WTC11 (cell line): ENCODE data around the gene FES. TPM values are rescaled to one million over a fixed set of nuclear protein-coding genes. Genes with fewer than 3 reads are reported as not detected.

Source experiments
- ATAC-seq: fragments of 200-7000 bp; cut with Tn5 transposase; 2 replicates; pipeline ENCODE4 v1.10.0; 2021; ENCODE audit warnings: mild to moderate bottlenecking, moderate library complexity
- CTCF ChIA-PET: fragments of 300-600 bp; sonication (Branson Sonifier 250); formaldehyde crosslinking; loops from one replicate; lab custom pipeline; 2021; ENCODE audit warnings: antibody characterized with exemption; lab: Charles Lee
- POLR2A ChIA-PET: fragments of 350-600 bp; sonication (Branson Sonifier 250); formaldehyde crosslinking; loops from one replicate; lab custom pipeline; 2021; ENCODE audit warnings: antibody characterized with exemption; lab: Charles Lee
- DNase-seq: peaks from one replicate; pipeline ENCODE4 v3.0.0; 2021; ENCODE audit warnings: low spot score
- H3K27ac Mint-ChIP-seq: 2 replicates; pipeline ENCODE4 v1.8.0; 2021; ENCODE audit warnings: mixed read lengths
- H3K27me3 Mint-ChIP-seq: 2 replicates; pipeline ENCODE4 v1.8.0; 2021; ENCODE audit warnings: low read depth, mild to moderate bottlenecking, moderate library complexity, mixed read lengths
- H3K36me3 Mint-ChIP-seq: 2 replicates; pipeline ENCODE4 v1.8.0; 2021; ENCODE audit warnings: mixed read lengths
- H3K4me1 Mint-ChIP-seq: 2 replicates; pipeline ENCODE4 v1.8.0; 2022; ENCODE audit warnings: mixed read lengths
- H3K4me3 Mint-ChIP-seq: 2 replicates; pipeline ENCODE4 v1.8.0; 2021; ENCODE audit warnings: mild to moderate bottlenecking, moderate library complexity, mixed read lengths
- H3K9me3 Mint-ChIP-seq: 2 replicates; pipeline ENCODE4 v1.8.0; 2021; ENCODE audit warnings: mixed read lengths
- ARID4B ChIP-seq: sonication (generic); formaldehyde crosslinking; IDR thresholded peaks from 2 replicates; pipeline ENCODE4 v1.8.0; 2023; ENCODE audit warnings: missing genetic modification reagents, mild to moderate bottlenecking, borderline replicate concordance
- CREB1 ChIP-seq: sonication (generic); formaldehyde crosslinking; IDR thresholded peaks from 2 replicates; pipeline ENCODE4 v1.8.0; 2023; ENCODE audit warnings: mild to moderate bottlenecking, missing genetic modification reagents
- ELF4 ChIP-seq: sonication (generic); formaldehyde crosslinking; IDR thresholded peaks from 2 replicates; pipeline ENCODE4 v1.8.1; 2022; ENCODE audit warnings: low read depth, mild to moderate bottlenecking, moderate library complexity, missing genetic modification reagents
- EMX1 ChIP-seq: fragments of 250-450 bp; sonication (Bioruptor Pico); IDR thresholded peaks from 2 replicates; pipeline ENCODE4 v1.8.0; 2021; ENCODE audit warnings: mild to moderate bottlenecking
- ESRRA ChIP-seq: sonication (generic); formaldehyde crosslinking; IDR thresholded peaks from 2 replicates; pipeline ENCODE4 v1.8.1; 2022; ENCODE audit warnings: mild to moderate bottlenecking, missing genetic modification reagents, borderline replicate concordance
- FOXP4 ChIP-seq: sonication (generic); formaldehyde crosslinking; IDR thresholded peaks from 2 replicates; pipeline ENCODE4 v1.8.0; 2022; ENCODE audit warnings: mild to moderate bottlenecking, missing genetic modification reagents
- GRHL2 ChIP-seq: fragments of 250-450 bp; sonication (Bioruptor Pico); IDR thresholded peaks from 2 replicates; pipeline ENCODE4 v1.8.0; 2022; ENCODE audit warnings: mild to moderate bottlenecking, moderate library complexity; ENCODE audit not compliant: insufficient replicate concordance, severe bottlenecking
- GTF2I ChIP-seq: fragments of 250-450 bp; sonication (Bioruptor Pico); conservative IDR thresholded peaks from 2 replicates; pipeline ENCODE4 v1.4.0; 2021; ENCODE audit warnings: mild to moderate bottlenecking
- KAT7 ChIP-seq: sonication (generic); formaldehyde crosslinking; IDR thresholded peaks from 2 replicates; pipeline ENCODE4 v1.8.1; 2023; ENCODE audit warnings: missing genetic modification reagents, mild to moderate bottlenecking, borderline replicate concordance
- MXD4 ChIP-seq: fragments of 250-450 bp; sonication (Bioruptor Pico); IDR thresholded peaks from 2 replicates; pipeline ENCODE4 v1.8.0; 2021; ENCODE audit warnings: mild to moderate bottlenecking, moderate library complexity, borderline replicate concordance
- OVOL2 ChIP-seq: fragments of 250-450 bp; sonication (Bioruptor Pico); IDR thresholded peaks from 2 replicates; pipeline ENCODE4 v1.9.0; 2021; ENCODE audit warnings: mild to moderate bottlenecking, borderline replicate concordance
- PREB ChIP-seq: sonication (generic); formaldehyde crosslinking; IDR thresholded peaks from 2 replicates; pipeline ENCODE4 v1.8.1; 2022; ENCODE audit warnings: mild to moderate bottlenecking, missing genetic modification reagents, moderate library complexity, borderline replicate concordance
- RELA ChIP-seq: sonication (generic); formaldehyde crosslinking; IDR thresholded peaks from 2 replicates; pipeline ENCODE4 v1.8.1; 2022; ENCODE audit warnings: missing genetic modification reagents, mild to moderate bottlenecking, borderline replicate concordance
- USF2 ChIP-seq: sonication (generic); formaldehyde crosslinking; IDR thresholded peaks from 2 replicates; pipeline ENCODE4 v1.8.1; 2023; ENCODE audit warnings: mild to moderate bottlenecking, missing genetic modification reagents, moderate library complexity
- ZMAT4 ChIP-seq: fragments of 250-450 bp; sonication (Bioruptor Pico); IDR thresholded peaks from 2 replicates; pipeline ENCODE4 v1.9.0; 2021; ENCODE audit warnings: mild to moderate bottlenecking
- ZNF232 ChIP-seq: sonication (generic); formaldehyde crosslinking; IDR thresholded peaks from 2 replicates; pipeline ENCODE4 v1.8.0; 2022; ENCODE audit warnings: mild to moderate bottlenecking, missing genetic modification reagents
- ZNF396 ChIP-seq: fragments of 250-450 bp; sonication (Bioruptor Pico); IDR thresholded peaks from 2 replicates; pipeline ENCODE4 v1.8.0; 2021; ENCODE audit warnings: mild to moderate bottlenecking, moderate library complexity, borderline replicate concordance
- ZNF416 ChIP-seq: fragments of 250-450 bp; sonication (Bioruptor Pico); IDR thresholded peaks from 2 replicates; pipeline ENCODE4 v1.9.0; 2021; ENCODE audit warnings: mild to moderate bottlenecking, inconsistent platforms
- ZNF423 ChIP-seq: fragments of 250-450 bp; sonication (Bioruptor Pico); IDR thresholded peaks from 2 replicates; pipeline ENCODE4 v2.1.2; 2022; ENCODE audit warnings: mild to moderate bottlenecking, moderate library complexity
- ZNF425 ChIP-seq: fragments of 250-450 bp; sonication (Bioruptor Pico); conservative IDR thresholded peaks from 2 replicates; pipeline ENCODE4 v1.9.0; 2021; ENCODE audit warnings: mild to moderate bottlenecking
- ZNF512 ChIP-seq: sonication (generic); formaldehyde crosslinking; IDR thresholded peaks from 2 replicates; pipeline ENCODE4 v1.8.1; 2022; ENCODE audit warnings: missing genetic modification reagents, borderline replicate concordance
- total RNA-seq: library from RNA; stranded (reverse); gene quantifications from 3 replicates; pipeline ENCODE4 v1.2.3, GENCODE V29; 2021
- TF ChIP-seq, protein P1 (sequence below): fragments of 250-450 bp; sonication (Bioruptor Pico); IDR thresholded peaks from 2 replicates; pipeline ENCODE4 v2.1.2; 2022; ENCODE audit warnings: mild to moderate bottlenecking, moderate library complexity

FES gene
- total RNA-seq, 1 experiment from 2014 or later, result 10.0 TPM

DNA sequence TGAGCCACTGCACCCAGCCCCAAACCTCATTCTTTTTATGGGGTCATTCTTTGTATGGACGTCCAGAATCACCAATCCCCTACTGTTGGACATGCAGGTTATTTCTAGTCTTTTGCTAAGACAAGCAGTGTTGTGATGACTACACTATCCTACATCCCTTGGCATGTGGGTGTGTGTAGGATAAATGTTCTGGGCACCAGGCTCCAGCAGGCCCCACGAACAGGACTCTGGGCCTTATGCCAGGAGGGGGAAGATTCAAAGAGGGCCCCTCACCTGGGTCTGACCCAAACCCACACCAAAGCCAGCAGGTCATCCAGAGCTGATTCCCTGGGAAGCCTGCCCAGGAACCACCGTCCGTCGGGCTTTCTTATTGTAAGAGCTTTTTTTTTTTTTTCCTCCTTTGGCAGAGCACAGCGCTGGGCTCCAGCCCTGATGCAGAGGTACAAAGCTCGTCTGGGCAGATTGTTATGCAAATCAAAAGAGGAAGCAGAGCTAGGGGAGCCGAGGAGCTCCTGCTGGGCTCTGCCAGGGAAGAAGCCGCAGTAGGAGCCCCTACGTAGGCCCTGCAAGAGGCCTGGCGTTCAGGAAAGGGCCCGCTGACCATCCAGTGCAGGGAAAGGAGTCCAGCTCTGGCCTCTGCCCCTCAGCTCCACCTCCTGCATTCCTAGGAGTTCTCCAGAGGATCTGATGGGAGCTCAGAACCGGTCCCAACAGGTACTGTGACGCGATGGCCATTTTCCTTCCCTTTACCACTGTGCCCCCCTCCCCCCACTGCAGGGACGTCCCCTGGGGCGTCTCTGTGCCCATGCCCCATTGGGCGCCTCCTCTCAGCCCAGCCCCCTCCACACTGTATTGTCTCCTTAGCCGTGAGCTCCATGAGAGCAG lies 44.9 kb upstream of the FES start:
- DNase-seq, result peak; percentile 72
- Mint-ChIP-seq H3K9me3 (no peaks in the 10 kb centered on the region), H3K4me1 (peaks cover 53% of the 10 kb centered on the region), H3K27ac (peak overlapping the region; percentile 93), H3K4me3 (peak overlapping the region; percentile 22), H3K36me3 (no peaks in the 10 kb centered on the region), H3K27me3 (no peaks in the 10 kb centered on the region)
- CTCF ChIA-PET, result interaction anchor here (0.5 to 3.3 kb wide), 18 partner anchors 13 to 194 kb away, joined by 3 to 29 read pairs (median 5); partner anchors contain the start of genes BLM, FURIN, HDDC3 and UNC45A
- peak; percentile 93 for ATAC-seq
- POLR2A ChIA-PET, result interaction anchor here (0.5 to 3.1 kb wide), 6 partner anchors 21 to 684 kb away, joined by 3 to 22 read pairs (median 4); partner anchors contain the start of genes BLM and FURIN
- TF ChIP-seq, protein P1, sequence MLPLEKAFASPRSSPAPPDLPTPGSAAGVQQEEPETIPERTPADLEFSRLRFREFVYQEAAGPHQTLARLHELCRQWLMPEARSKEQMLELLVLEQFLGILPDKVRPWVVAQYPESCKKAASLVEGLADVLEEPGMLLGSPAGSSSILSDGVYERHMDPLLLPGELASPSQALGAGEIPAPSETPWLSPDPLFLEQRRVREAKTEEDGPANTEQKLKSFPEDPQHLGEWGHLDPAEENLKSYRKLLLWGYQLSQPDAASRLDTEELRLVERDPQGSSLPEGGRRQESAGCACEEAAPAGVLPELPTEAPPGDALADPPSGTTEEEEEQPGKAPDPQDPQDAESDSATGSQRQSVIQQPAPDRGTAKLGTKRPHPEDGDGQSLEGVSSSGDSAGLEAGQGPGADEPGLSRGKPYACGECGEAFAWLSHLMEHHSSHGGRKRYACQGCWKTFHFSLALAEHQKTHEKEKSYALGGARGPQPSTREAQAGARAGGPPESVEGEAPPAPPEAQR (CRISPR knock-in tag), result no peak
- no peak for TF ChIP-seq ZMAT4
- no peak for TF ChIP-seq ZNF416 (CRISPR knock-in tag)
- TF ChIP-seq RELA (CRISPR knock-in tag), result no peak
- no peak for TF ChIP-seq FOXP4 (CRISPR knock-in tag)
- no peak for TF ChIP-seq KAT7 (CRISPR knock-in tag)
- TF ChIP-seq GTF2I (CRISPR knock-in tag), result no peak
- no peak for TF ChIP-seq EMX1 (CRISPR knock-in tag)
- no peak for TF ChIP-seq ZNF396 (CRISPR knock-in tag)
- TF ChIP-seq ZNF425 (CRISPR knock-in tag), result no peak
- TF ChIP-seq GRHL2 (CRISPR knock-in tag), result no peak
- TF ChIP-seq ELF4, result no peak
- no peak for TF ChIP-seq ZNF232
- no peak for TF ChIP-seq USF2 (CRISPR knock-in tag)
- no peak for TF ChIP-seq ARID4B (CRISPR knock-in tag)
- no peak for TF ChIP-seq CREB1 (CRISPR knock-in tag)
- TF ChIP-seq MXD4 (CRISPR knock-in tag), result no peak
- TF ChIP-seq OVOL2, result no peak
- no peak for TF ChIP-seq PREB (CRISPR knock-in tag)
- TF ChIP-seq ZNF512 (CRISPR knock-in tag), result no peak
- TF ChIP-seq ZNF423 (CRISPR knock-in tag), result peak; percentile 97
- no peak for TF ChIP-seq ESRRA (CRISPR knock-in tag)
